CD4-positive, CD25-positive, alpha-beta regulatory T cell (primary cell): ENCODE results near the gene AXDND1. TPM values are rescaled to one million over a fixed set of nuclear protein-coding genes. Genes with fewer than 3 reads are reported as not detected.

ENCODE experiments used
- ATAC-seq, 2 donors: fragments of 150-1000 bp; cut with Tn5 transposase; one replicate each; pipeline ENCODE4 v1.10.0; 2021; ENCODE audit warnings: low read depth in 2 of 2, moderate number of reproducible peaks in 2 of 2, moderate library complexity in 1 of 2
- DNase-seq, 3 donors: peaks; one replicate each; pipeline versions ENCODE4 v3.0.0 to v3.0.0-alpha.2; 2012 to 2022; ENCODE audit warnings: mixed read lengths in 1 of 3
- H3K27ac ChIP-seq: one replicate; pipeline ENCODE4 v1.7.0; 2013; ENCODE audit warnings: mild to moderate bottlenecking, low read length; ENCODE audit not compliant: insufficient read depth, poor library complexity, severe bottlenecking
- H3K27me3 ChIP-seq: one replicate; pipeline ENCODE4 v1.7.0; 2013; ENCODE audit warnings: low read length; ENCODE audit not compliant: control insufficient read depth, insufficient read depth
- H3K36me3 ChIP-seq: one replicate; pipeline ENCODE4 v1.7.0; 2013; ENCODE audit warnings: mild to moderate bottlenecking, low read length, moderate library complexity; ENCODE audit not compliant: control insufficient read depth, insufficient read depth
- H3K4me1 ChIP-seq: 2 replicates; pipeline ENCODE4 v1.7.0; 2013; ENCODE audit warnings: mild to moderate bottlenecking, low read length; ENCODE audit not compliant: insufficient read depth, control insufficient read depth, poor library complexity, severe bottlenecking
- H3K4me3 ChIP-seq: one replicate; pipeline ENCODE4 v1.7.0; 2013; ENCODE audit warnings: low read depth, mild to moderate bottlenecking, low read length, moderate library complexity
- H3K9me3 ChIP-seq, 2 experiments: 1 replicate in 1 of 2; 2 replicates in 1 of 2; pipeline ENCODE4 v1.7.0; 2013; ENCODE audit warnings: low read length in 2 of 2, mild to moderate bottlenecking in 1 of 2, moderate library complexity in 1 of 2; ENCODE audit not compliant: control insufficient read depth in 2 of 2
- H3K27ac Mint-ChIP-seq, 3 donors: one replicate each; pipeline ENCODE4 v1.8.0; 2020 to 2022; ENCODE audit warnings: mild to moderate bottlenecking in 3 of 3, mixed read lengths in 3 of 3, moderate library complexity in 2 of 3
- H3K27me3 Mint-ChIP-seq: one replicate; pipeline ENCODE4 v1.8.0; 2022; ENCODE audit warnings: mild to moderate bottlenecking, mixed read lengths
- H3K36me3 Mint-ChIP-seq: one replicate; pipeline ENCODE4 v1.8.0; 2020; ENCODE audit warnings: mixed read lengths
- H3K4me1 Mint-ChIP-seq, 4 donors: one replicate each; pipeline ENCODE4 v1.8.0; 2020 to 2022; ENCODE audit warnings: mixed read lengths in 4 of 4, mild to moderate bottlenecking in 1 of 4
- H3K4me3 Mint-ChIP-seq, 4 donors: one replicate each; pipeline ENCODE4 v1.8.0; 2020 to 2022; ENCODE audit warnings: mild to moderate bottlenecking in 4 of 4, mixed read lengths in 4 of 4, moderate library complexity in 3 of 4
- H3K9me3 Mint-ChIP-seq, 7 donors: one replicate each; pipeline ENCODE4 v1.8.0; 2020 to 2022; ENCODE audit warnings: mixed read lengths in 7 of 7, mild to moderate bottlenecking in 3 of 7, moderate library complexity in 2 of 7
- polyA plus RNA-seq, 4 donors: library from polyadenylated mRNA; unstranded; fragments of 300-500 nt; fragmentation: Illumina TruSeq; gene quantifications; one replicate each; pipeline ENCODE4 v1.2.3, GENCODE V29; 2021
- total RNA-seq: library from RNA; stranded (reverse); gene quantifications from one replicate; pipeline ENCODE4 v1.2.3, GENCODE V29; 2022

AXDND1 gene
- total and polyA plus RNA-seq, 5 donors from 2014 or later, result not detected

GRCh38 chr1:179326746-179327145 is 39.0 kb upstream of the AXDND1 start:
- peaks cover 46% of the 10 kb centered on the region for H3K36me3 Mint-ChIP-seq
- H3K9me3 Mint-ChIP-seq, result peaks cover 0 to 2% (median 0%) of the 10 kb centered on the region in 7 donors
- no peaks in the 10 kb centered on the region for H3K27me3 Mint-ChIP-seq
- peaks cover 17 to 38% (median 25%) of the 10 kb centered on the region in 4 donors for H3K4me1 Mint-ChIP-seq
- no peak overlapping the region for H3K4me3 Mint-ChIP-seq
- Histone ChIP-seq H3K4me1 (no peaks in the 10 kb centered on the region), H3K9me3 (no peaks in the 10 kb centered on the region), H3K36me3 (peaks cover 37% of the 10 kb centered on the region), H3K27me3 (no peaks in the 10 kb centered on the region), H3K4me3 (no peak overlapping the region), H3K27ac (no peak overlapping the region)
- DNase-seq (no peak), ATAC-seq (no peak)
- peak overlapping the region in 1 of 3 donors; percentile 55 for H3K27ac Mint-ChIP-seq

GRCh38 chr1:179327196-179327595 is 38.6 kb upstream of the AXDND1 start:
- H3K27me3 ChIP-seq, result no peaks in the 10 kb centered on the region
- no peak for DNase-seq
- peaks cover 43% of the 10 kb centered on the region for H3K36me3 Mint-ChIP-seq
- H3K27ac Mint-ChIP-seq, result no peak overlapping the region
- peaks cover 33% of the 10 kb centered on the region for H3K36me3 ChIP-seq
- H3K9me3 Mint-ChIP-seq, result peaks cover 0 to 2% (median 0%) of the 10 kb centered on the region in 7 donors
- no peaks in the 10 kb centered on the region for H3K9me3 ChIP-seq
- no peaks in the 10 kb centered on the region for H3K4me1 ChIP-seq
- no peak overlapping the region for H3K4me3 ChIP-seq
- H3K27ac ChIP-seq, result no peak overlapping the region
- peaks cover 20 to 35% (median 25%) of the 10 kb centered on the region in 4 donors for H3K4me1 Mint-ChIP-seq
- no peak overlapping the region for H3K4me3 Mint-ChIP-seq
- H3K27me3 Mint-ChIP-seq, result no peaks in the 10 kb centered on the region
- ATAC-seq, result no peak

- Mint-ChIP-seq H3K27ac (no peak overlapping the region), H3K9me3 (peaks cover 0 to 2% (median 0%) of the 10 kb centered on the region in 7 donors), H3K36me3 (peaks cover 41% of the 10 kb centered on the region), H3K4me1 (peaks cover 18 to 35% (median 27%) of the 10 kb centered on the region in 4 donors), H3K4me3 (no peak overlapping the region), H3K27me3 (no peaks in the 10 kb centered on the region)
- Histone ChIP-seq H3K9me3 (no peaks in the 10 kb centered on the region), H3K36me3 (peaks cover 33% of the 10 kb centered on the region), H3K4me1 (no peaks in the 10 kb centered on the region), H3K27ac (no peak overlapping the region), H3K27me3 (no peaks in the 10 kb centered on the region), H3K4me3 (no peak overlapping the region)
- ATAC-seq, result no peak
- DNase-seq, result no peak
Observed at GRCh38 chr1:179327679-179328078, 38.1 kb upstream of the AXDND1 start.

GRCh38 chr1:179329862-179330261 is 35.9 kb upstream of the AXDND1 start:
- peaks cover 19% of the 10 kb centered on the region for H3K36me3 ChIP-seq
- no peaks in the 10 kb centered on the region for H3K4me1 ChIP-seq
- Mint-ChIP-seq H3K9me3 (peaks cover 0 to 2% (median 0%) of the 10 kb centered on the region in 7 donors), H3K36me3 (peaks cover 43% of the 10 kb centered on the region), H3K27me3 (no peaks in the 10 kb centered on the region), H3K27ac (peak overlapping the region in 1 of 3 donors; percentile 45), H3K4me3 (peak overlapping the region in 1 of 4 donors; percentile 17), H3K4me1 (peaks cover 21 to 32% (median 30%) of the 10 kb centered on the region in 4 donors)
- no peak for ATAC-seq
- no peak overlapping the region for H3K27ac ChIP-seq
- H3K27me3 ChIP-seq, result no peaks in the 10 kb centered on the region
- no peaks in the 10 kb centered on the region for H3K9me3 ChIP-seq
- H3K4me3 ChIP-seq, result no peak overlapping the region
- no peak for DNase-seq

GRCh38 chr1:179334440-179334839 is 31.3 kb upstream of the AXDND1 start:
- peak overlapping the region in 1 of 3 donors; percentile 16 for H3K27ac Mint-ChIP-seq

GRCh38 chr1:179337288-179337687 is 28.5 kb upstream of the AXDND1 start:
- ATAC-seq (no peak), DNase-seq (no peak)
- Histone ChIP-seq H3K27ac (no peak overlapping the region), H3K36me3 (peaks cover 47% of the 10 kb centered on the region), H3K9me3 (no peaks in the 10 kb centered on the region), H3K27me3 (no peaks in the 10 kb centered on the region), H3K4me3 (no peak overlapping the region), H3K4me1 (no peaks in the 10 kb centered on the region)
- peaks cover 12 to 16% (median 14%) of the 10 kb centered on the region in 4 donors for H3K4me1 Mint-ChIP-seq
- no peak overlapping the region for H3K4me3 Mint-ChIP-seq
- H3K27ac Mint-ChIP-seq, result peak overlapping the region in 2 of 3 donors; percentile 71 to 75
- peaks cover 34% of the 10 kb centered on the region for H3K36me3 Mint-ChIP-seq
- H3K9me3 Mint-ChIP-seq, result no peaks in the 10 kb centered on the region
- H3K27me3 Mint-ChIP-seq, result no peaks in the 10 kb centered on the region

More at GRCh38 chr1:179334440-179334839, 31.3 kb upstream of the AXDND1 start:
- Mint-ChIP-seq H3K36me3 (peaks cover 50% of the 10 kb centered on the region), H3K4me3 (no peak overlapping the region), H3K4me1 (peaks cover 28 to 33% (median 31%) of the 10 kb centered on the region in 4 donors), H3K9me3 (peaks cover 0 to 2% (median 0%) of the 10 kb centered on the region in 7 donors), H3K27me3 (no peaks in the 10 kb centered on the region)
- Histone ChIP-seq H3K27ac (no peak overlapping the region), H3K36me3 (peaks cover 33% of the 10 kb centered on the region), H3K27me3 (no peaks in the 10 kb centered on the region), H3K9me3 (no peaks in the 10 kb centered on the region), H3K4me3 (no peak overlapping the region), H3K4me1 (no peaks in the 10 kb centered on the region)
- ATAC-seq (no peak), DNase-seq (no peak)

GRCh38 chr1:179337942-179338560 is 27.7 kb upstream of the AXDND1 start:
- no peaks in the 10 kb centered on the region for H3K9me3 Mint-ChIP-seq
- H3K36me3 Mint-ChIP-seq, result peaks cover 38% of the 10 kb centered on the region
- Histone ChIP-seq H3K9me3 (no peaks in the 10 kb centered on the region), H3K4me1 (no peaks in the 10 kb centered on the region), H3K27me3 (no peaks in the 10 kb centered on the region), H3K27ac (no peak overlapping the region), H3K36me3 (peaks cover 54% of the 10 kb centered on the region), H3K4me3 (no peak overlapping the region)
- peak overlapping the region in 2 of 3 donors; percentile 17 to 83 for H3K27ac Mint-ChIP-seq
- no peak overlapping the region for H3K4me3 Mint-ChIP-seq
- ATAC-seq (no peak), DNase-seq (no peak)
- no peaks in the 10 kb centered on the region for H3K27me3 Mint-ChIP-seq
- peaks cover 6 to 13% (median 9%) of the 10 kb centered on the region in 4 donors for H3K4me1 Mint-ChIP-seq

DNA sequence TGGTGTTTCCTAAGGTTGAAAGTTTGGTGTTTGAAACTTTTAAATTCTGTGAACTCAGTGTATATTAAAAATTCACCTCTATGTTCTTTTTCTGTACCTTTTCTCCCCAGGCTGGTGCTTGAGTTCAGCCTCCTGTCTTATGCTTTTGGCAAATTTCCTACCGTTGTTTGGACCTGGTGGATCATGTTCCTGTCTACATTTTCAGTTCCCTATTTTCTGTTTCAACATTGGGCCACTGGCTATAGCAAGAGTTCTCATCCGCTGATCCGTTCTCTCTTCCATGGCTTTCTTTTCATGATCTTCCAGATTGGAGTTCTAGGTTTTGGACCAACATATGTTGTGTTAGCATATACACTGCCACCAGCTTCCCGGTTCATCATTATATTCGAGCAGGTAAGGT is 24.9 kb upstream of the AXDND1 start:
- H3K9me3 ChIP-seq, result no peaks in the 10 kb centered on the region
- H3K27me3 Mint-ChIP-seq, result no peaks in the 10 kb centered on the region
- H3K4me1 Mint-ChIP-seq, result peaks cover 0 to 11% (median 3%) of the 10 kb centered on the region in 4 donors
- H3K36me3 Mint-ChIP-seq, result peaks cover 43% of the 10 kb centered on the region
- no peak overlapping the region for H3K4me3 Mint-ChIP-seq
- H3K36me3 ChIP-seq, result peaks cover 68% of the 10 kb centered on the region
- no peak for DNase-seq
- no peak overlapping the region for H3K27ac Mint-ChIP-seq
- H3K27ac ChIP-seq, result no peak overlapping the region
- no peak overlapping the region for H3K4me3 ChIP-seq
- H3K27me3 ChIP-seq, result no peaks in the 10 kb centered on the region
- no peak for ATAC-seq
- no peaks in the 10 kb centered on the region for H3K4me1 ChIP-seq
- no peaks in the 10 kb centered on the region for H3K9me3 Mint-ChIP-seq
